ENCODE data around the gene CDH4.

The CDH4 gene

GRCh38 chr20:61924211-61924857 lies 672.3 kb downstream of the CDH4 start:
- FAIRE-seq, result no peak
- no peak for DNase-seq (ENCODE audit: insufficient read length, low spot score)

GRCh38 chr20:61924858-61925554 lies 672.9 kb downstream of the CDH4 start:
- FAIRE-seq (no peak), DNase-seq (ENCODE audit: insufficient read length, low spot score) (no peak)

- FAIRE-seq, result no peak
- no peak for DNase-seq (ENCODE audit: insufficient read length, low spot score)
These were observed 673.6 kb downstream of the CDH4 start for GRCh38 chr20:61925555-61926252.

- DNase-seq (ENCODE audit: insufficient read length, low spot score) (no peak), FAIRE-seq (no peak)
These were observed 674.2 kb downstream of the CDH4 start for GRCh38 chr20:61926253-61926613.

- DNase-seq (ENCODE audit: insufficient read length, low spot score) (no peak), FAIRE-seq (no peak)
These were observed 674.7 kb downstream of the CDH4 start for GRCh38 chr20:61926796-61927192.

- no peak for DNase-seq (ENCODE audit: insufficient read length, low spot score)
- no peak for FAIRE-seq
These were observed 675.2 kb downstream of the CDH4 start for GRCh38 chr20:61927193-61927825.

- DNase-seq (ENCODE audit: insufficient read length, low spot score) (no peak), FAIRE-seq (no peak)
These were observed 675.9 kb downstream of the CDH4 start for GRCh38 chr20:61927826-61928541.

GRCh38 chr20:61929561-61929960 lies 677.5 kb downstream of the CDH4 start:
- FAIRE-seq, result no peak
- DNase-seq (ENCODE audit: insufficient read length, low spot score), result no peak

GRCh38 chr20:61929971-61930666 lies 678.1 kb downstream of the CDH4 start:
- no peak for DNase-seq (ENCODE audit: insufficient read length, low spot score)
- FAIRE-seq, result no peak

GRCh38 chr20:61930776-61931475 lies 678.9 kb downstream of the CDH4 start:
- FAIRE-seq (no peak), DNase-seq (ENCODE audit: insufficient read length, low spot score) (no peak)

- DNase-seq (ENCODE audit: insufficient read length, low spot score) (no peak), FAIRE-seq (no peak)
These were observed 679.6 kb downstream of the CDH4 start for GRCh38 chr20:61931476-61932198.

- FAIRE-seq (no peak), DNase-seq (ENCODE audit: insufficient read length, low spot score) (no peak)
These were observed 680.1 kb downstream of the CDH4 start for GRCh38 chr20:61932199-61932592.

- no peak for FAIRE-seq
These were observed 680.8 kb downstream of the CDH4 start for GRCh38 chr20:61932711-61933480.

GRCh38 chr20:61933481-61933950 lies 681.5 kb downstream of the CDH4 start:
- FAIRE-seq, result no peak
- DNase-seq (ENCODE audit: insufficient read length, low spot score), result no peak

More at GRCh38 chr20:61932711-61933480, 680.8 kb downstream of the CDH4 start:
- DNase-seq (ENCODE audit: insufficient read length, low spot score), result no peak

- DNase-seq (ENCODE audit: insufficient read length, low spot score) (no peak), FAIRE-seq (no peak)
These were observed 682.1 kb downstream of the CDH4 start for GRCh38 chr20:61933951-61934715.

GRCh38 chr20:61934716-61935530 lies 682.9 kb downstream of the CDH4 start:
- no peak for DNase-seq (ENCODE audit: insufficient read length, low spot score)
- no peak for FAIRE-seq

Data from GM19239 (cell line).